Putamen (tissue), 1 donor: ENCODE results near the gene DYNLL1.
"Not testable (repeated sequence)": the region's sequence is repeated elsewhere in the genome, so short reads cannot be mapped to it uniquely, and the experiment has no call there.

Experiments
- DNase-seq: peaks from one replicate; pipeline ENCODE4 v3.0.0-alpha.2; 2016; ENCODE audit warnings: low spot score

The DYNLL1 gene

DNA sequence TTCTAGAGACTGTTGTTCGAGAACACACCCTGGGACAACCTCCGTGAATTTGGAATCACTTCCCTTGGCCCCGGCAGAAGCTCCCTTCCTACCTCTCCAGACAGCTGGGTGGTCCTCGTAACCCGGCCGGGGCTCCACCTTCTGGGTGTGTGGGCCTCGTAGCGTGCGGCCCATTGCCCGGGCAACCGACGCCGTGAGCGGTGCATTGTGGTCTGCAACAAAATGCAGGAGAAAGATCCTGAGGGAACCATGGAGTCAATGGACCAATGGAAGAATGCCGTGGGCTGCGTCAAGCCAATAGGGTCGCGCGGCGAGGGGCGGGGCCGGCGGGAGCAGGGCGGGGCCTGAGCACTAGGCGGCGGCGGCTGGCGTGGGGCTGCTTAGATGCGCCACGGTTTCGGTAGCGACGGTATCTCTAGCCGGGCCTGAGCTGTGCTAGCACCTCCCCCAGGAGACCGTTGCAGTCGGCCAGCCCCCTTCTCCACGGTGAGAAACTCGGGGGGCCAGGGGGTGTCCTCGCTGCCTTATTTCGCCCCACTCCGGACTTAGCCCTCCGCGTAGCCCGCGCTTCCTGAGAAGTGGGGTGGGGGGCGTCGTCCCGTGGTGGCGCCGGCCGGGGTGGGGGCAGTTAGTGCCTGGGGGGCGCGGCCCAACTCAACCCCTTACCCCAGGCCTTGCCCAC lies at the start of gene DYNLL1:
Gene DYNLL1 (plus strand): TSS at position 383 of the 682 bp plus-strand sequence. CDS start 309 bp downstream, outside the sequence.
- DNase-seq = peak; percentile 95

DNA sequence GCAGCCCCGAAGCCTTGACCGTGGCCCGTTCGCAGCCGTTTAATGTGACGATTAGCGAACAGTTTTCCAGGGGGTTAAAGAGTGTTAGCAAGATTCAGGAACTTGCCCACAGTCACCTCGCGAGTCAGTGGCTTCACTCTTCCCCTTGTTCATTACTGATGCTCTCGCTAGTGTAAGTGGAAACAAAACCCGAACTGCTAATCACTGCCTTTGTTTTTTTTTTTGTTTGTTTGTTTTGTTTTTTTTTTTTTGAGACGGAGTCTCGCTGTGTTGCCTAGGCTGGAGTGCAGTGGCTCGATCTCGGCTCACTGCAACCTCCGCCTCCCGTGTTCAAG lies 49.1 kb upstream of the DYNLL1 start:
- DNase-seq = not testable (repeated sequence)

- DNase-seq = no peak
Observed at GRCh38 chr12:120447992-120448391, 47.9 kb upstream of the DYNLL1 start.

DNA sequence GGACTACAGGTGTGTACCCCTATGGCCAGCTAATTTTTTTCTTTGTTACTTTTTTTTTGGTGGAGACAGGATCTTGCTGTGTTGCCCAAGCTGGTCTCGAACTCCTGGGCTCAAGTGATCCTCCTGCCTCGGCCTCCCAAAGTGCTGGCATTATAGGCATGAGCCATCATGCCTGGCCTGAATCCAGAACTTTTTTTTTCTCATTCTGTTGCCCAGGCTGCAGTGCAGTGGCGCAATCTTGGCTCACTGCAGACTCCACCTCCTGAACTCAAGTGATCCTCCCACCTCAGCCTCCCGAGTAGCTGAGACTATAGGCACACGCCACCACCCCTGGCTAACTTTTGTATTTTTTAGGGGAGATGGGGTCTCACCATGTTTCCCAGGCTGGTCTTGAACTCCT lies 43.4 kb upstream of the DYNLL1 start:
- not testable (repeated sequence) for DNase-seq

DNA sequence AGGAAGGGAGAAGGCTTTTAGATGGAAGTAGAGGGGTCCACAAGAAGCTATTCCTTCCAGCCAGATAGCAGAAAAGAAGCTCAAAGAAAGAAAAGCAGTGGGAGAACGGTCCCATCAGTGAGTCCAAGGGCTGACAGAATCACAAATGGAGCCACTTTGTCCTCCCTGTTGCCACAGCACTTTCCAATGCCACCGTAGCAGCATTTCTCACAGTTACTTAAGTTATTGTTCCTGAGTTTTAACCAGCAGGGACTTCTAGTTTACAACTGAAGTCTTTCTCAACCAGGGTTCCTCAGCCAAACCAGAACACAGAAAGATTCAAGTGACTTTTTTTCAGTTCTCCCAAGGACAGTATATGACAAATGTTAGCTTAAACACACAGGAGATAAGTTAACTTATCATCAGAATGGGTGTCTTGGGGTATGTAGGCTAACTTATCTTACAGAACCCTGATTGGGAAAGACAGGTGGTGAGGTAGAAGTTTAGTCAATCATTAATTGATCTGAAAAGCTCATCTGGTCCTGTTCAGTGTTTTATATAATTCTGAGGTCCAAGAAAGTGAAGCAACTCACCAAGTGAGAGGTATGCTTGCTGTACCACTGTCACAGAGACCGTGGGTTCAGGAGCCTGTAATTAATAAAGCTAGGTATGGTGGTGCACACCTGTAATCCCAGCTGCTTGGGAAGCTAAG lies 42.7 kb upstream of the DYNLL1 start:
- DNase-seq = no peak

DNA sequence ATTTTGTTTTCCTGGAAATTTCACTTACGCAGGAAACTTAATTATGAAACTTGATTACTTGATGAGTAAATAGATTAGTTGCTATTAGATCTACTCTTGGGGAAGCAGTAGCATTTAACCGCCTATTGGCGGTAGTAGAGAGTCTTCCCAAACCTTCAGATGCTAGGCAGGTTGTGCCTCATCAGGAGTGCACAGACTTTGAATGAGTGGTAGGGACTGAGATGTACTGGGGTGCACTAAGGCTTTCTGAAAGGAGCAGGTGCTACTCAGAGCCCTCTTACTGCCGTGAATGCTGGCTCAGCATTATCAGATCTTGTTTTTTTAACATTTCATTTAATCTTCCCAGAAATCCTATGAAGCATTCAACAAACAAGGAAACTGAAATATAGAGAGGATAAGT lies 41.9 kb upstream of the DYNLL1 start:
- DNase-seq = no peak

- no peak for DNase-seq
Observed at GRCh38 chr12:120455302-120455701, 40.6 kb upstream of the DYNLL1 start.

- DNase-seq = no peak
Observed at GRCh38 chr12:120457133-120457532, 38.8 kb upstream of the DYNLL1 start.

GRCh38 chr12:120460157-120460556 lies 35.8 kb upstream of the DYNLL1 start:
- DNase-seq = no peak

DNA sequence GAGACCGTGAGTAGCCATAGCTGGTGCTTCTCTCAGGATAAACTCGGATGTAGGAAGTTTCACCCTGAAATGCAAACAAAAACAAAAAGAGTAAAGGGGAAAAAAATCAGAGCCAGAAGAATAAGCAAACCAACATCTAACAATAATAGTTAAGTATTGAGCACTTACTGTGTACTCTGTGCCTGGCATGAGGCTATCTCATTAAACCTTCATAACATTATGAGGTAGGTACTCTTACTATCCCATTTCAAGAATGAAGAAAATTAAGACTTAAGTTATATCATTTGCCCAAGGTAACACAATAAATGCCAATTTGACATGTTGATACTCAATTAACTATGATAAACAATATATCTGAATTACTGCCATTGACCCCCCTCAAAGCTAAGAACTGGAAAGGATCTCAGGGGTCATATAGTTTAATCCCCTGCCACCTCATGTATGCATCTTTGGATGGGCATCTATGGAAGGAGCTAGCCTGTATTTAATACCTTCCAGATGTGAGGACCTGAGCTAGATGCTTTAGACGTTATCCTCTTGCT lies 33.7 kb upstream of the DYNLL1 start:
- no peak for DNase-seq

DNA sequence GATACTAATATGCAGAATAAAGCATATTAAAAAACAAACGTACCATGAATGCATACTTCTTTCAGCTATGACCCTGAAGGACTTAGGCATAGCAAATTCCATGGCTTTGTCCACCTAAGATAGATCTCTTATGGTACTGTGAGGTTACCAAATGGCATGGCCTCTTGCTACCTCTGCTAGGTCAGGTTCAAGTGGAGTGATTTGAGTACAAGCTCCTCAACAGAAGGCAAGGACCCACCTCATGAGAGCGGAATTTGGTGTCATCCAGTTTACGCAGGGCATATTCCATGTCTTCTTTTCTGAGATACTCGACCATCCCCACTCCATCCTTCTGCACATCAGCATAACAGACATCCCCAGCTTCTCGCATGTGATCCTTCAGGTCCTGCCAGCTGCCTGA lies 32.2 kb upstream of the DYNLL1 start:
- no peak for DNase-seq

- DNase-seq = no peak
Observed at GRCh38 chr12:120465756-120466155, 30.2 kb upstream of the DYNLL1 start.

- DNase-seq = no peak
Observed at GRCh38 chr12:120466560-120467315, 29.2 kb upstream of the DYNLL1 start.

GRCh38 chr12:120467439-120467838 lies 28.5 kb upstream of the DYNLL1 start:
- DNase-seq = no peak

DNA sequence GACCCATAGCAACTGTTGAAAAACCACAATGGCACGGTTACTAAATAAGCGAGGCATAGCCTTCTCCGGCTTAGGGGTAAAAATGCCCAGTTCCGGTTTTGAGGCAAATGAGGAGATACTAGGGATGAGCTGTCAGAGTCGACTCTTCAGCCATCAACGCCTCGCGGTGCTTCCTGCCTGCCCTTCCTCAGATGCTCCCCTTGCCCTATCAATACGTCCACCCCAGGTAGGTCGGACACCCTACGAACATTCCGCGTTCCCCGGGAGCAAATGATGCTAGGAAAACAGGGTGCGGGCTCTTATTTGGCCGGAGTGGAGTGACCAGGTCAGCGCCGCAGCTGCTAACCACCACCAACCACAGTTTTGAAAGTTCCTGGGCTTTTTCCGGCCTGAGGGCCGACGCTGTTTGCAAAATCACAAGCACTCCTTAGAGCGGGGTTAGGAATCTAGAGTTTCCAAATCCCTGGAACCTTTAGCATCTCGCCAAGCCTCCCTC lies 27.5 kb upstream of the DYNLL1 start:
- no peak for DNase-seq

- no peak for DNase-seq
Observed at GRCh38 chr12:120468821-120469449, 27.0 kb upstream of the DYNLL1 start.

- peak; percentile 96 for DNase-seq
Observed at GRCh38 chr12:120469450-120470149, 26.3 kb upstream of the DYNLL1 start, which contains the start of gene SRSF9. Gene SRSF9, minus strand, starts transcription at chr12:120469748. Its CDS starts 139 bp downstream, at chr12:120469609.

- no peak for DNase-seq
Observed at GRCh38 chr12:120470150-120470784, 25.6 kb upstream of the DYNLL1 start.

- DNase-seq = no peak
Observed at GRCh38 chr12:120472521-120472920, 23.4 kb upstream of the DYNLL1 start.

GRCh38 chr12:120473807-120474615 lies 21.9 kb upstream of the DYNLL1 start:
- DNase-seq = no peak
